K562 (cell line): ENCODE data around the gene PPP1R37. TPM values are rescaled to one million over a fixed set of nuclear protein-coding genes. Genes with fewer than 3 reads are reported as not detected.

Source experiments
- BMI1 ChIP-seq: fragments of 150-350 bp; IDR thresholded peaks from 2 replicates; pipeline ENCODE4 v1.6.1; 2014; ENCODE audit warnings: low read length
- CGGBP1 ChIP-seq: fragments of 250-450 bp; sonication (Bioruptor Pico); IDR thresholded peaks from 2 replicates; pipeline ENCODE4 v1.9.0; 2021; ENCODE audit warnings: mild to moderate bottlenecking
- DIDO1 ChIP-seq: fragments of 450-650 bp; IDR thresholded peaks from 2 replicates; pipeline ENCODE4 v1.6.1; 2016; ENCODE audit warnings: low read depth, missing biosample characterization, missing genetic modification characterization
- ESRRB ChIP-seq: fragments of 250-450 bp; sonication (Bioruptor Pico); IDR thresholded peaks from 2 replicates; pipeline ENCODE4 v1.5.0; 2020; ENCODE audit warnings: mild to moderate bottlenecking, moderate library complexity, borderline replicate concordance
- HDAC6 ChIP-seq: IDR thresholded peaks from 2 replicates; pipeline ENCODE4 v1.6.1; 2012; ENCODE audit warnings: low read depth, mild to moderate bottlenecking, control low read depth, inconsistent platforms, low read length, moderate library complexity
- KDM5B ChIP-seq: fragments of 200-600 bp; sonication (generic); IDR thresholded peaks from 2 replicates; pipeline ENCODE4 v1.6.1; 2012; ENCODE audit warnings: low read depth, mild to moderate bottlenecking, moderate library complexity, low read length, control low read depth, inconsistent platforms; ENCODE audit not compliant: insufficient replicate concordance
- KLF16 ChIP-seq: IDR thresholded peaks from 2 replicates; pipeline ENCODE4 v1.6.1; 2016; ENCODE audit warnings: antibody characterized with exemption
- LCOR ChIP-seq: sonication (generic); formaldehyde crosslinking; IDR thresholded peaks from 2 replicates; pipeline ENCODE4 v1.8.0; 2022; ENCODE audit warnings: mild to moderate bottlenecking, missing genetic modification reagents
- NFXL1 ChIP-seq: fragments of 450-650 bp; formaldehyde crosslinking; IDR thresholded peaks from 2 replicates; pipeline ENCODE4 v1.4.0; 2021; ENCODE audit warnings: mild to moderate bottlenecking
- NR4A1 ChIP-seq, 2 experiments: fragments of 250-450 bp in 1 of 2; fragments of 450-650 bp in 1 of 2; sonication (Bioruptor Pico) in 1 of 2; IDR thresholded peaks; 2 replicates each; pipeline versions ENCODE4 v1.4.0 to v1.6.1; 2016 to 2020; ENCODE audit warnings: mild to moderate bottlenecking in 2 of 2, missing compliant biosample characterization in 1 of 2, missing genetic modification characterization in 1 of 2, moderate library complexity in 1 of 2
- SP2 ChIP-seq: IDR thresholded peaks from 2 replicates; pipeline ENCODE4 v1.6.1; 2011; ENCODE audit warnings: mild to moderate bottlenecking, low read depth, low read length, moderate library complexity; ENCODE audit not compliant: poor library complexity, severe bottlenecking; ENCODE audit errors: extremely low read depth
- SREBF1 ChIP-seq: fragments of 150-350 bp; IDR thresholded peaks from 2 replicates; pipeline ENCODE4 v1.6.1; 2014; ENCODE audit warnings: antibody characterized with exemption, low read depth, low read length, borderline replicate concordance
- USF2 ChIP-seq: sonication (generic); formaldehyde crosslinking; IDR thresholded peaks from 2 replicates; pipeline ENCODE4 v1.5.0; 2020; ENCODE audit warnings: missing genetic modification reagents
- ZNF263 ChIP-seq: sonication (generic); formaldehyde crosslinking; IDR thresholded peaks from 2 replicates; pipeline ENCODE4 v1.8.0; 2022; ENCODE audit warnings: mild to moderate bottlenecking, missing genetic modification reagents, borderline replicate concordance
- ZNF639 ChIP-seq, 2 experiments: fragments of 200-800 bp in 1 of 2; sonication (Bioruptor generic) in 1 of 2; sonication (generic) in 1 of 2; formaldehyde crosslinking in 1 of 2; IDR thresholded peaks in 1 of 2; conservative IDR thresholded peaks in 1 of 2; 2 replicates each; pipeline versions ENCODE4 v1.5.0 to v1.6.1; 2016 to 2020; ENCODE audit warnings: missing compliant biosample characterization in 1 of 2, missing genetic modification characterization in 1 of 2, missing genetic modification reagents in 1 of 2
- polyA plus RNA-seq, 8 experiments: library from polyadenylated mRNA; depleted of rRNA in 4 of 8; stranded (reverse) in 5 of 8; unstranded in 3 of 8; fragments of >200 nt; fragmentation: Nextera tagmentation in 2 of 8; fragmentation: Illumina TruSeq in 1 of 8; extraction: Ambion mirVana in 2 of 8; extraction: Trizol in 1 of 8; gene quantifications; 2 replicates each; pipeline versions ENCODE4 v1.2.1 to v1.2.3, GENCODE V29; 2011 to 2014; ENCODE audit warnings: inconsistent platforms in 1 of 8, missing spikeins in 1 of 8
- total RNA-seq, 7 experiments: library from RNA; depleted of rRNA in 6 of 7; stranded (reverse); fragments of >200 nt in 6 of 7; fragmentation: Illumina TruSeq in 2 of 7; extraction: Trizol in 2 of 7; gene quantifications; 2 replicates each; pipeline versions ENCODE4 v1.2.1 to v1.2.3, GENCODE V29; 2011 to 2021; ENCODE audit warnings: low replicate concordance in 1 of 7
- TF ChIP-seq, protein P1 (sequence below), 3 experiments: fragments of 200-800 bp in 1 of 3; fragments of 250-450 bp in 1 of 3; fragments of 450-650 bp in 1 of 3; sonication (Bioruptor Pico) in 1 of 3; sonication (Bioruptor generic) in 1 of 3; formaldehyde crosslinking in 1 of 3; IDR thresholded peaks; 2 replicates each; pipeline versions ENCODE4 v1.6.1 to v1.8.0; 2016 to 2022; ENCODE audit warnings: mild to moderate bottlenecking in 2 of 3, missing genetic modification characterization in 2 of 3, missing compliant biosample characterization in 1 of 3, moderate library complexity in 1 of 3
- TF ChIP-seq, protein P2 (sequence below): fragments of 450-650 bp; formaldehyde crosslinking; IDR thresholded peaks from 2 replicates; pipeline ENCODE4 v1.4.0; 2020; ENCODE audit warnings: mild to moderate bottlenecking, mixed read lengths

PPP1R37 gene
- total and polyA plus RNA-seq, 9 of the 15 experiments (the other 6 are each of a cell fraction or from before 2014, with no cell fraction given): 0.04 to 20.3 (median 7.3) TPM

GRCh38 chr19:45091031-45091923, 1.7 kb upstream of the PPP1R37 start (continued):
- TF ChIP-seq, protein P1, sequence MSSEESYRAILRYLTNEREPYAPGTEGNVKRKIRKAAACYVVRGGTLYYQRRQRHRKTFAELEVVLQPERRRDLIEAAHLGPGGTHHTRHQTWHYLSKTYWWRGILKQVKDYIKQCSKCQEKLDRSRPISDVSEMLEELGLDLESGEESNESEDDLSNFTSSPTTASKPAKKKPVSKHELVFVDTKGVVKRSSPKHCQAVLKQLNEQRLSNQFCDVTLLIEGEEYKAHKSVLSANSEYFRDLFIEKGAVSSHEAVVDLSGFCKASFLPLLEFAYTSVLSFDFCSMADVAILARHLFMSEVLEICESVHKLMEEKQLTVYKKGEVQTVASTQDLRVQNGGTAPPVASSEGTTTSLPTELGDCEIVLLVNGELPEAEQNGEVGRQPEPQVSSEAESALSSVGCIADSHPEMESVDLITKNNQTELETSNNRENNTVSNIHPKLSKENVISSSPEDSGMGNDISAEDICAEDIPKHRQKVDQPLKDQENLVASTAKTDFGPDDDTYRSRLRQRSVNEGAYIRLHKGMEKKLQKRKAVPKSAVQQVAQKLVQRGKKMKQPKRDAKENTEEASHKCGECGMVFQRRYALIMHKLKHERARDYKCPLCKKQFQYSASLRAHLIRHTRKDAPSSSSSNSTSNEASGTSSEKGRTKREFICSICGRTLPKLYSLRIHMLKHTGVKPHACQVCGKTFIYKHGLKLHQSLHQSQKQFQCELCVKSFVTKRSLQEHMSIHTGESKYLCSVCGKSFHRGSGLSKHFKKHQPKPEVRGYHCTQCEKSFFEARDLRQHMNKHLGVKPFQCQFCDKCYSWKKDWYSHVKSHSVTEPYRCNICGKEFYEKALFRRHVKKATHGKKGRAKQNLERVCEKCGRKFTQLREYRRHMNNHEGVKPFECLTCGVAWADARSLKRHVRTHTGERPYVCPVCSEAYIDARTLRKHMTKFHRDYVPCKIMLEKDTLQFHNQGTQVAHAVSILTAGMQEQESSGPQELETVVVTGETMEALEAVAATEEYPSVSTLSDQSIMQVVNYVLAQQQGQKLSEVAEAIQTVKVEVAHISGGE (CRISPR knock-in tag; IDR thresholded peaks at IDR 0.05): no peak
- no peak for TF ChIP-seq HDAC6
- no peak for TF ChIP-seq SP2
- TF ChIP-seq KDM5B: peak; percentile 10
- TF ChIP-seq KLF16: no peak
- no peak for TF ChIP-seq DIDO1 (tag)
- TF ChIP-seq CGGBP1: no peak
- TF ChIP-seq NFXL1 (CRISPR knock-in tag): no peak
- no peak for TF ChIP-seq SREBF1
- TF ChIP-seq LCOR (CRISPR knock-in tag): no peak
- no peak for TF ChIP-seq ZNF263
- TF ChIP-seq, protein P2, sequence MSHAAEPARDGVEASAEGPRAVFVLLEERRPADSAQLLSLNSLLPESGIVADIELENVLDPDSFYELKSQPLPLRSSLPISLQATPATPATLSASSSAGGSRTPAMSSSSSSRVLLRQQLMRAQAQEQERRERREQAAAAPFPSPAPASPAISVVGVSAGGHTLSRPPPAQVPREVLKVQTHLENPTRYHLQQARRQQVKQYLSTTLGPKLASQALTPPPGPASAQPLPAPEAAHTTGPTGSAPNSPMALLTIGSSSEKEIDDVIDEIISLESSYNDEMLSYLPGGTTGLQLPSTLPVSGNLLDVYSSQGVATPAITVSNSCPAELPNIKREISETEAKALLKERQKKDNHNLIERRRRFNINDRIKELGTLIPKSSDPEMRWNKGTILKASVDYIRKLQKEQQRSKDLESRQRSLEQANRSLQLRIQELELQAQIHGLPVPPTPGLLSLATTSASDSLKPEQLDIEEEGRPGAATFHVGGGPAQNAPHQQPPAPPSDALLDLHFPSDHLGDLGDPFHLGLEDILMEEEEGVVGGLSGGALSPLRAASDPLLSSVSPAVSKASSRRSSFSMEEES: peak; percentile 81
- 0 out of 2 replicates have a peak, but pooled peaks have one; percentile 51 for TF ChIP-seq BMI1
- no peak for TF ChIP-seq ZNF639 (CRISPR knock-in tag; conservative IDR thresholded peaks at IDR 0.05 in 1 of 2, IDR thresholded peaks at IDR 0.05 in 1 of 2)
- no peak for TF ChIP-seq ESRRB (CRISPR knock-in tag)
- peak; percentile 71 for TF ChIP-seq USF2 (CRISPR knock-in tag)
- TF ChIP-seq NR4A1 (CRISPR knock-in tag; IDR thresholded peaks at IDR 0.05): no peak
- no peak for TF ChIP-seq NR4A1 (tag; IDR thresholded peaks at IDR 0.05)
